Bronchial epithelial cell (primary cell): ENCODE data around the gene HNRNPK. TPM values are rescaled to one million over a fixed set of nuclear protein-coding genes. Genes with fewer than 3 reads are reported as not detected.

Experiments used
- DNase-seq: peaks from one replicate; pipeline ENCODE4 v3.0.0-alpha.2; 2010; ENCODE audit warnings: low read depth
- FAIRE-seq: peaks from 2 replicates; lab custom pipeline; 2011; peaks lifted over from hg19 to GRCh38; lab: Jason Lieb, UNC
- H3K27me3 ChIP-seq: 2 replicates; pipeline ENCODE4 v1.5.1; 2011; ENCODE audit warnings: low read length; ENCODE audit not compliant: control insufficient read depth, insufficient read depth
- H3K36me3 ChIP-seq: 2 replicates; pipeline ENCODE4 v1.5.1; 2011; ENCODE audit warnings: low read length; ENCODE audit not compliant: control insufficient read depth, insufficient read depth
- H3K4me3 ChIP-seq: 2 replicates; pipeline ENCODE4 v1.5.1; 2011; ENCODE audit warnings: mild to moderate bottlenecking, low read depth, low read length, control low read depth
- CTCF ChIP-seq: IDR thresholded peaks from 2 replicates; pipeline ENCODE4 v1.5.1; 2011; ENCODE audit warnings: mild to moderate bottlenecking, moderate library complexity, low read length, control low read depth, inconsistent platforms; ENCODE audit not compliant: insufficient read depth, severe bottlenecking
- total RNA-seq: library from RNA; depleted of rRNA; stranded (reverse); fragments of >200 nt; gene quantifications from 2 replicates; pipeline ENCODE4 v1.2.1, GENCODE V29; 2014

The HNRNPK gene
- total RNA-seq, 1 donor from 2014 or later: 531 TPM

- Histone ChIP-seq H3K4me3 (no peak overlapping the region), H3K27me3 (no peaks in the 10 kb centered on the region), H3K36me3 (no peaks in the 10 kb centered on the region)
- FAIRE-seq: no peak
- peak; percentile 34 for DNase-seq
- TF ChIP-seq CTCF: no peak
These were observed 48.0 kb downstream of the HNRNPK start for GRCh38 chr9:83932011-83932410.

GRCh38 chr9:83930881-83931280, 49.1 kb downstream of the HNRNPK start:
- FAIRE-seq: no peak
- H3K36me3 ChIP-seq: no peaks in the 10 kb centered on the region

GRCh38 chr9:83927591-83927990, 52.4 kb downstream of the HNRNPK start:
- no peaks in the 10 kb centered on the region for H3K27me3 ChIP-seq
- DNase-seq: no peak
- TF ChIP-seq CTCF: no peak
- no peak for FAIRE-seq
- no peaks in the 10 kb centered on the region for H3K36me3 ChIP-seq
- H3K4me3 ChIP-seq: no peak overlapping the region

More at GRCh38 chr9:83930881-83931280, 49.1 kb downstream of the HNRNPK start:
- H3K27me3 ChIP-seq: no peaks in the 10 kb centered on the region
- no peak for TF ChIP-seq CTCF
- H3K4me3 ChIP-seq: no peak overlapping the region
- DNase-seq: no peak

- FAIRE-seq (no peak), DNase-seq (peak; percentile 86)
- peak within 1 kb of the TSS; percentile 86 for H3K4me3 ChIP-seq
- peak; percentile 42 for TF ChIP-seq CTCF
- no peaks in the 10 kb centered on the region for H3K36me3 ChIP-seq
- H3K27me3 ChIP-seq: no peaks in the 10 kb centered on the region
These were observed 58.9 kb downstream of the HNRNPK start, which contains the start of gene KIF27 for GRCh38 chr9:83920927-83921707. Gene KIF27, minus strand, starts transcription at chr9:83921432. Its CDS starts 5,841 bp downstream, at chr9:83915591.

GRCh38 chr9:83920469-83920926, 59.5 kb downstream of the HNRNPK start:
- H3K4me3 ChIP-seq: peak overlapping the region; percentile 86
- H3K27me3 ChIP-seq: no peaks in the 10 kb centered on the region
- DNase-seq (peak; percentile 68), FAIRE-seq (no peak)
- TF ChIP-seq CTCF: peak; percentile 56
- H3K36me3 ChIP-seq: no peaks in the 10 kb centered on the region
